ENCODE measurements around the gene CDCP1. TPM values are rescaled to one million over a fixed set of nuclear protein-coding genes. Genes with fewer than 3 reads are reported as not detected.
A peak's percentile ranks its signal among the peaks of the same experiment; 100 is the strongest.

CDCP1 gene
- total RNA-seq, 8 experiments from 2014 or later: under 0.01 to 0.51 (median 0.23) TPM

DNA sequence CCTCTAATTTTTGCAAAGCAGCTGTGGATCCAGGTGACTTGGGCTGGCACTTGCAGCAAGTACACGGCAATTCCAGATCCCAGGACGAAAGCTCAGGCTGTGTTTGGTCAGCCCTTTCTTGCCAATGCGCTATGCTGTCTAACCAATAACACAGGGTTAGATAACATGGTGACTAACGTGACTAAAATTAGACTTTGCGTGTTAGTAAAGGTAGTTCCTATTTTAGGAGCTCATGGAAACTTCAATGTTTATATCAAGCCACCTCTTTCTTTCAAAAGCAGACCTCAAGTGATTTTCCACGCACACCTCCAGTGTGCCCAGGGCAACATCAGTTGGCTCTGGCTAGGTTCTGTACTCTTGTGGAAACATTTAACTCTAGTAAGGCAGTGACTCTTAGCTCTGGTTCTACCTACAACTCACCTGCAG lies 32.5 kb downstream of the CDCP1 start:
- 58 to 100% (median 82%) methylated on average over 1 to 6 of the region's 6 CpGs; no CpG with 5 or more reads in 2 of the 10 experiments for WGBS, 10 experiments
- Histone ChIP-seq H3K4me3 (no peak overlapping the region), H3K4me1 (replicated peaks in 1 of 2) (no peaks in the 10 kb centered on the region), H3K27ac (no peak overlapping the region)
- no peak for ATAC-seq (replicated peaks in 6 of 8)
- in situ Hi-C loops (cut with MboI; ENCODE audit: low pct_unique_long_range_greater_than_20kb in 2 of 9, low sequenced_read_pairs in 9 of 9, unreplicated experiment in 9 of 9): no loop called here

DNA sequence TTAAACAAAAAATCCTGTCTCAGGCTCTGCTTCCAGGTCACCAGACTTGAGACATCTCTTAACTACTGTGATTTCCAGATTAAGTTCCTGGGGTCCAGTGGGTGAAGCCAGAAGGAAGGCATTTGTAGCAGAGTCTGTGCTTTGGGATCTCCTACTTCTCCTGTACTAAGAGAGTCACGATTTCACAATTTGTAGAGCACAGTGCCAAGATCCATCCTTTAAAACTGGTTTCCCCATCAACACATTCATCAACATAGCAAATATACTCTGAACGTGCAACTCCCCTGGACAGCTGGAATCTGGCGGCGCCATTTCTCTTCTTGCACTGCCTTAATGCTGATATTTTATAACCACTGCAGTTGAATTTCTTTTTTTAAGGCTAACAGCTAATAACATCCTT lies 33.2 kb downstream of the CDCP1 start:
- in situ Hi-C loops (cut with MboI; ENCODE audit: low pct_unique_long_range_greater_than_20kb in 2 of 9, low sequenced_read_pairs in 9 of 9, unreplicated experiment in 9 of 9): no loop called here
- ATAC-seq (replicated peaks in 6 of 8): peak in 3 of 8 experiments; percentile 30 to 80 (median 74)

GRCh38 chr3:45110509-45110833 lies 35.7 kb downstream of the CDCP1 start:
- in situ Hi-C loops (cut with MboI; ENCODE audit: low pct_unique_long_range_greater_than_20kb in 2 of 9, low sequenced_read_pairs in 9 of 9, unreplicated experiment in 9 of 9): no loop called here
- 80 to 100% (median 91%) methylated on average over 1 to 6 of the region's 10 CpGs; no CpG with 5 or more reads in 6 of the 10 experiments for WGBS, 10 experiments

More for the DNA sequence above, 33.2 kb downstream of the CDCP1 start:
- Histone ChIP-seq H3K4me1 (replicated peaks in 1 of 2) (no peaks in the 10 kb centered on the region), H3K4me3 (no peak overlapping the region), H3K27ac (no peak overlapping the region)
- 20 to 100% (median 84%) methylated on average over 1 to 4 of the region's 4 CpGs; no CpG with 5 or more reads in 2 of the 10 experiments for WGBS, 10 experiments

DNA sequence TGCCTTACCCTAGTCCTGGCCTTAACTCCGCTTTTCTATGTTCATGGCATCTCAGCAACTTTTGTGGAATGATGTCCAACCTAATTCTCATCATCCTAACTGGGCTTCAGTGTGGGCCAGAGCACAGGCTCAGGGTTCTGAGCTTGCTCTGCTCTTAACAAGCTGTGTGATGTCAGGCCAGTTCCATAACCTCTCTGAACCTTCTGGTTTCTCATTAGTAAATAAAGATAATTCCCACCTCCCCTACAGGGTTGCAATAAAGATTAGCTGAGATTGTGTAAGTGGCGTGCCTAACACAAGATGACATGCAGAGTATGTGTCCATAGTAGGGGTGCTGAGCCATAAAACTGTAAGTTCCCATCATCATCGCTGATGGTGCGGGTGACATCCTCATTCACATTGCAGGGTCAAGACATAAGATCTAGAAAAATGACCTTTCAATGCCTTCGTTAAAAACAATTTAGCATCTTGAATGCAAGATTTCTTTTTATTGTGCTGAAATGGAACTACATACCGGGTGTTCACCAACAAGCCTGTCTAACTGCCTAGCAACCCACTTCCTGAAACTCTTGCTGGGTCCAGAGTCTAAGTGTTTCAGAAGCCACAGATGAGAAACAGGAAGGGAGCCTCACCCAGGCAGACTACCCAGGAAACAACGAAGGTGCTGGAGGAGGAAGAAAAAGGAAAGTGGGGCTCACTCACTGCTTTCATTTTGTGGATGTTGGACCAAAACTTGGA lies 36.2 kb downstream of the CDCP1 start:
- ATAC-seq (replicated peaks in 6 of 8): peak in 1 of 8 experiments; percentile 72
- 78 to 90% (median 86%) methylated on average over 1 to 7 of the region's 7 CpGs; no CpG with 5 or more reads in 1 of the 10 experiments for WGBS, 10 experiments
- Histone ChIP-seq H3K4me3 (no peak overlapping the region), H3K4me1 (replicated peaks in 1 of 2) (no peaks in the 10 kb centered on the region), H3K27ac (no peak overlapping the region)
- in situ Hi-C loops (cut with MboI; ENCODE audit: low pct_unique_long_range_greater_than_20kb in 2 of 9, low sequenced_read_pairs in 9 of 9, unreplicated experiment in 9 of 9): no loop called here

More at GRCh38 chr3:45110509-45110833, 35.7 kb downstream of the CDCP1 start:
- Histone ChIP-seq H3K27ac (no peak overlapping the region), H3K4me1 (replicated peaks in 1 of 2) (no peaks in the 10 kb centered on the region), H3K4me3 (no peak overlapping the region)
- ATAC-seq (replicated peaks in 6 of 8): no peak

DNA sequence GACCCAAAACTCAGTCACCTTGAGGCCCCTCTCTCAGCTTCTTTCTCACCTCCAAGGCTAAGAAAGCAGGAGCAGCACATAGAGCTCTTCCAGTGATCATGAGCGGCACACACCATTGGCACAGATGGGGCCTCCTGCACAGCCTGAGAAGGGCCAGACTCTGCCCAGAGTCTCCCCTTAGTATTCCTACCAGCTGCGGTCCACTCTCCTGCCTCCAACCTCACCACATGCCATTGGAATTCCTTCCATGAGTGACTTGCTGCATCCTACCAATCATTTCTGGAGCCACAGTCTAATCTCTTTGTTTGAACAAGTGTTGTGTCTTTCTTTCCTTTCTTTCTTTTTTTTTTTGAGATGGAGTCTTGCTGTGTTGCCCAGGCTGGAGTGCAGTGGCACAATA lies 39.3 kb downstream of the CDCP1 start:
- no peak overlapping the region for H3K4me3 ChIP-seq
- no peak overlapping the region for H3K27ac ChIP-seq
- no peak for ATAC-seq (replicated peaks in 6 of 8)
- H3K4me1 ChIP-seq (replicated peaks in 1 of 2): no peaks in the 10 kb centered on the region
- 83 to 100% (median 96%) methylated on average over 1 to 2 of the region's 2 CpGs; no CpG with 5 or more reads in 6 of the 10 experiments for WGBS, 10 experiments
- in situ Hi-C loops (cut with MboI; ENCODE audit: low pct_unique_long_range_greater_than_20kb in 2 of 9, low sequenced_read_pairs in 9 of 9, unreplicated experiment in 9 of 9): no loop called here

GRCh38 chr3:45105855-45106671 lies 40.1 kb downstream of the CDCP1 start:
- in situ Hi-C loops (cut with MboI; ENCODE audit: low pct_unique_long_range_greater_than_20kb in 2 of 9, low sequenced_read_pairs in 9 of 9, unreplicated experiment in 9 of 9): no loop called here
- Histone ChIP-seq H3K27ac (no peak overlapping the region), H3K4me1 (replicated peaks in 1 of 2) (no peaks in the 10 kb centered on the region), H3K4me3 (no peak overlapping the region)
- ATAC-seq (replicated peaks in 6 of 8): peak in 1 of 8 experiments; percentile 9
- WGBS, 10 experiments: 10 to 100% (median 72%) methylated on average over 1 to 5 of the region's 5 CpGs; no CpG with 5 or more reads in 1 of the 10 experiments

DNA sequence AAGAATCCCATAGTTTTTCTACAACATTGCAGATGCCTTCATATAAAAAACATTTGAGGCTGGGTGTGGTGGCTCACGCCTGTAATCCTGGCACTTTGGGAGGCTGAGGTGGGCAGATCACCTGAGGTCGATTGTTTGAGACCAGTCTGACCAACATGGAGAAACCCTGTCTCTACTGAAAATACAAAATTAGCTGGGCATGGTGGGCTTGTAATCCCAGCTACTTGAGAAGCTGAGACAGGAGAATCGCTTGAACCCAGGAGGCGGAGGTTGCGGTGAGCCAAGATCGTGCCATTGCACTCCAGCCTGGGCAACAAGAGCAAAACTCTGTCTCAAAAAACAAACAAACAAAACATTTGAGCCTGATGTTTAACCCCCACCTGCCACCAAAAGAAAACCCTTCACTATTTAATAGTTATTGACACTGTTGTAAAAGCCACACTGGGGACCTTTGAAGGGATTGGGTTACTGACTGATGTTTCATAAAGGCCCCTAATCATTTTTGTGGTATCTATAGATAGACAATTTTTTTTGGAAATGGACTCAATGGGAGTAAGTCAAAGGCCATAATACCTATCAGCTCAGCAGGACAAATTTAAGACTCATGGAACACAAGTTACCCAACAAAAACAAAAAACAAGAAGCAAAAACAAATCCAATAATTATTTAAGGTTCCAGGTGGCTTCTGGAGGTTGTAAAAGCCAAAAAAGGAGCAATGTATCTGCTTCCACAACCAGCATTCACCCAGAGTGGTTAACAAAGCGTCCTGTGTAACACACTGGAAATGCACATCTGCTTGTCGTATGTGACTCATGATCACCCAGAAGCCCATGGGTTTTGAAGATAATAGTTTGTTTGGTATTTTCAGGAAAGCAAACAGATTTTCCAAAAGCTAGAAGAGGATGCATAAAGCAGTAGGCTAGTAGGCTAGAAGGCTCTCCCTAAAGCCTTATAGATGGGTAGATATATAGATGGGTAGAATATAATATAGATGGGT lies 41.2 kb downstream of the CDCP1 start:
- Histone ChIP-seq H3K4me1 (replicated peaks in 1 of 2) (no peaks in the 10 kb centered on the region), H3K4me3 (no peak overlapping the region), H3K27ac (no peak overlapping the region)
- 33 to 100% (median 85%) methylated on average over 1 to 7 of the region's 8 CpGs for WGBS, 10 experiments
- peak in 2 of 8 experiments; percentile 19 to 29 for ATAC-seq (replicated peaks in 6 of 8)
- in situ Hi-C loops (cut with MboI; ENCODE audit: low pct_unique_long_range_greater_than_20kb in 2 of 9, low sequenced_read_pairs in 9 of 9, unreplicated experiment in 9 of 9): no loop called here

DNA sequence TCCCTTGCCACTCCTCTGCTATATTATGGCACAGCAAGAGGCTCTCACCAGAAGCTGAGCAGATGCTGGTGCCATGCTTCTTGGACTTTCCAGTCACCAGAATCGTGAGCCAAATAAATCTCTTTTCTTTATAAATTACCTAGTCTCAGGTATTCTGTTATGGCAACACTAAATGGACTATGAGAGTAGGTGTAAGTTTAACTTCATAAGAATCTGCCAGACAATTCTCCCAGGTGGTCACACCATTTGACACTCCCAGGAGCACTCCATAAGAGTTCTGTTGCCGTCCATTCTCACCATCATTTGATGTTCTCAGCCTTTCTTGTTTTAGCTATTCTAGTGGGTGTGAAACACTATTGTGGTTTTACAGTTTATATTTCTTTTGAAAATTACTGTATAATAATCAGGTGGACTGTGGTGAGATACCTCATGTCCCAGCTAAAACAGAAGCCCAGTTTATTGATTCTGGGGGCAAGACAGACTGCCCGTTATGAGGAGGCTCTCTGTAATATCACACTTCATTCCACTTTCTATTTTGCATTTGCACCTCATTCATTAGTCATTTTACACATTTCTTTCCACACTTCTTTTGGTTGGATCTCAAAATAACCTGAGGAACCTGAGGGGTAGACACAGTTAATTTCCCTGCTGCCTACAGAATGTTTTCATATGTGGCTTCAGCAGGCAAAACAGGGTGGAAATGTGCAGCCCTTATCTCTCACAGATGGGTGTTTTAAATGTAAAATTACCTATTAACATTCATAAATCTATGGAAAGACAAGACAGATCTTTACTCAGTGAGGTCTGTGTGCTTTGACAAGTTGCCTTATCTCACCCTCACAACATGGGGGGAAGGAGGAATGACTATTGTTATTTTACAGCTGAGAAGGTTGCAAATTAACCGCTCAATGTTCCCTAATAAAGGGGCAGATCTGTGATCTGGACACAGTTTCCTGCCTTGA lies 42.1 kb downstream of the CDCP1 start:
- Histone ChIP-seq H3K4me3 (no peak overlapping the region), H3K4me1 (replicated peaks in 1 of 2) (no peaks in the 10 kb centered on the region), H3K27ac (no peak overlapping the region)
- in situ Hi-C loops (cut with MboI; ENCODE audit: low pct_unique_long_range_greater_than_20kb in 2 of 9, low sequenced_read_pairs in 9 of 9, unreplicated experiment in 9 of 9): no loop called here
- WGBS, 10 experiments: 32 to 100% (median 89%) methylated on average over 1 to 3 of the region's 4 CpGs; no CpG with 5 or more reads in 2 of the 10 experiments
- no peak for ATAC-seq (replicated peaks in 6 of 8)

GRCh38 chr3:45103334-45103733 lies 42.8 kb downstream of the CDCP1 start:
- in situ Hi-C loops (cut with MboI; ENCODE audit: low pct_unique_long_range_greater_than_20kb in 2 of 9, low sequenced_read_pairs in 9 of 9, unreplicated experiment in 9 of 9): no loop called here
- no peak overlapping the region for H3K4me3 ChIP-seq
- no peaks in the 10 kb centered on the region for H3K4me1 ChIP-seq (replicated peaks in 1 of 2)
- whole genome bisulfite sequencing, 10 experiments: 40 to 100% (median 93%) methylated on average over 1 to 2 of the region's 2 CpGs; no CpG with 5 or more reads in 1 of the 10 experiments
- no peak for ATAC-seq (replicated peaks in 6 of 8)
- no peak overlapping the region for H3K27ac ChIP-seq

DNA sequence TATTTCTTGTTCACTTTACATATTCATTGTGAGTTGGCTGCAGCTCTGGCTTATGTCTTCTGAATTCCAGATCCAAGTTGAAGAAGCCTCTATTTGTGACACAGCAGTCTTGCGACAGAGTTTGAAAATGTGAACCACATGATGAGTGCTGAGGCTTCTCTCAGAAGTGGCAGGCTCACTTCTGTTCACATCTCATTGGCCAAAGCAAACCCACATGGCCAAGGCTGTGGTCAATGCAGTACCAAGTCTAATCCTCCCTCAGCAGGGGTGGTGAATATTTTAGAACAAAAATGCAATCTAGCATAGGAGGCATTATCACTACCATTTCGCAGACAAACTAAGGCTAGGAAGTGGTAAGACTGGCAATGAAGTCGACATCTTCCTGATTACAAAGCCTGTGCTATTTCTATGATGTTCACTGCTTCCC lies 45.2 kb downstream of the CDCP1 start:
- peak in 3 of 8 experiments; percentile 47 to 93 (median 87) for ATAC-seq (replicated peaks in 6 of 8)
- in situ Hi-C loops (cut with MboI; ENCODE audit: low pct_unique_long_range_greater_than_20kb in 2 of 9, low sequenced_read_pairs in 9 of 9, unreplicated experiment in 9 of 9): no loop called here
- 0 to 100% (median 69%) methylated on average over 1 to 3 of the region's 3 CpGs; no CpG with 5 or more reads in 2 of the 10 experiments for WGBS, 10 experiments

GRCh38 chr3:45098310-45098709 lies 47.9 kb downstream of the CDCP1 start:
- ATAC-seq (replicated peaks in 6 of 8): peak in 1 of 8 experiments; percentile 58
- H3K27ac ChIP-seq: no peak overlapping the region
- 52 to 90% (median 60%) methylated on average over 2 to 5 of the region's 5 CpGs; no CpG with 5 or more reads in 4 of the 10 experiments for WGBS, 10 experiments
- no peak overlapping the region for H3K4me3 ChIP-seq
- no peaks in the 10 kb centered on the region for H3K4me1 ChIP-seq (replicated peaks in 1 of 2)
- in situ Hi-C loops (cut with MboI; ENCODE audit: low pct_unique_long_range_greater_than_20kb in 2 of 9, low sequenced_read_pairs in 9 of 9, unreplicated experiment in 9 of 9): no loop called here

More for the DNA sequence above, 45.2 kb downstream of the CDCP1 start:
- Histone ChIP-seq H3K4me1 (replicated peaks in 1 of 2) (no peaks in the 10 kb centered on the region), H3K27ac (no peak overlapping the region), H3K4me3 (no peak overlapping the region)
